Measurements from ENCODE around the gene GZF1. TPM values are rescaled to one million over a fixed set of nuclear protein-coding genes. Genes with fewer than 3 reads are reported as not detected.

Gene GZF1
- 35.8 TPM for total RNA-seq (2013)
- polyA plus RNA-seq (100 to 1,000 TPM in 1 of 3 donors, 1 to 10 TPM in 2; 5.5 to 215 (median 7.0) TPM), polyA minus RNA-seq (146 and 226 TPM in 2 replicates), total RNA-seq (9.5 to 269 (median 116) reads per million in 11 experiments)

DNA sequence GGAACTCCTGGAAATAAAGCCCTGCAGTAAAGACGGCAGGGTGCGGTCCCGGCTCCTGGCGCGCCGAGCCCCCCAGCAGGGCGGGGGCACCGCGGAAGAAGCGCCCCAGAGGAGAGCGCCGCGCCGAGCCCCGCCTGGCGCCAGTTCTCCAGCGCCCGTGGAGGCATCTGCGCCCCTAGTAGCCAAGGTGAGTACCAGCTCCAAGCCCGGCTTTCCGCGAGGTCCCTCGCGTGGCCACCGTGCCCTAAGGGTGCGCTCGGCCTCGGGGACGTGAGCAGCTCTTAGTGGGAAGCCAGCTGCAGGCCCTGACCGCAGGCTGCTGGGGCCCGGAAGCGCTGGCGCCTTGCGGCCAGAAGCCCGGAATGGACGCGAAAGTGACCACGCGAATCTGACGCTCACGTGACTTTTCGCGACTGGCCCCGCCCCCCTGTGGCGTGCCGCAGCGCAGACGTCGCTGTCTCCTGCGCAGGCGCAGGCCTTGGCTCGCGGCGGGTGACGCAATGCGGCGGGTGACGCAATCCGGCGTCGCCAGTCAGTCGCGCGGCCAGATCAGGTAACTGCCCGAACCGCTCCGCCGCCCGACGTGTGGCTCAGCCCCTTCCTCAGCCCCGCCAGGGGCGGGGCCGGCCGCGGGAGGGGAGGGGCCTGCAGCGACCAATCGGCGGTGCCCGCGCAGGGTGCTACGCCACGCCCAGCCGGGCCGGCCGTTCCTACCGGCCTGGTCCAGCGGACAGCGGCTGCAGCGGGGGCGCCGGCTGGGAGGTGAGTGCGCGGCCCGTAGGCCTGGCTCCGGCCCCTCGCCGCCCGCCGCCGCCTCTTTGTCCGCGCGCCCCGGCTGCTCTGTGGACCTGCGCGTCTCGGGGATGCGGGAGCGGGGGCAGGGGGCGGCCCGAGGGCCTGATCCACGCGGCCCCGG, at the start of gene GZF1:
GZF1 (plus strand) TSS at position 707 of the 916 bp plus-strand sequence. CDS start 2,202 bp downstream, outside the sequence.
- H3K9me3 Mint-ChIP-seq: peaks cover 0 to 2% (median 0%) of the 10 kb centered on the region in 7 donors
- Histone ChIP-seq H3K36me3 (replicated peaks in 1 of 2; ENCODE audit: control insufficient read depth in 1 of 2, insufficient read depth in 2 of 2, low read length in 2 of 2) (peaks cover 9 to 15% of the 10 kb centered on the region in 2 donors), H2AFZ (ENCODE audit: insufficient read depth, low read depth, low read length, poor library complexity, severe bottlenecking) (no peak within 1 kb of the TSS), H3K79me2 (ENCODE audit: insufficient read depth, low read length) (peaks cover 42% of the 10 kb centered on the region), H3K4me3 (replicated peaks in 1 of 3; ENCODE audit: low read depth in 2 of 3, low read length in 3 of 3) (peak within 1 kb of the TSS; percentile 53 to 84 (median 74)), H3K9ac (ENCODE audit: insufficient read depth, low read length, poor library complexity, severe bottlenecking) (peak within 1 kb of the TSS; percentile 96), H3K4me1 (ENCODE audit: control insufficient read depth in 1 of 2, insufficient read depth in 2 of 2, low read length in 2 of 2) (peaks cover 51 to 67% of the 10 kb centered on the region in 2 donors), H3K9me3 (replicated peaks in 1 of 2; ENCODE audit: control insufficient read depth in 1 of 2, insufficient read depth in 1 of 2, low read length in 2 of 2) (no peaks in the 10 kb centered on the region), H3K4me2 (replicated peaks; ENCODE audit: extremely low read depth, low read length, poor library complexity, severe bottlenecking) (peak within 1 kb of the TSS; percentile 89), H3K27me3 (ENCODE audit: control insufficient read depth in 2 of 2, insufficient read depth in 2 of 2, low read length in 2 of 2) (no peaks in the 10 kb centered on the region), H4K20me1 (ENCODE audit: insufficient read depth, low read length) (peaks cover 40% of the 10 kb centered on the region), H3K27ac (ENCODE audit: low read depth in 1 of 2, low read length in 2 of 2) (peak within 1 kb of the TSS; percentile 94 to 97)
- peaks cover 0 to 3% (median 3%) of the 10 kb centered on the region in 3 donors for H3K27me3 Mint-ChIP-seq (ENCODE audit: low read depth in 3 of 3)
- TF ChIP-seq, protein P1, sequence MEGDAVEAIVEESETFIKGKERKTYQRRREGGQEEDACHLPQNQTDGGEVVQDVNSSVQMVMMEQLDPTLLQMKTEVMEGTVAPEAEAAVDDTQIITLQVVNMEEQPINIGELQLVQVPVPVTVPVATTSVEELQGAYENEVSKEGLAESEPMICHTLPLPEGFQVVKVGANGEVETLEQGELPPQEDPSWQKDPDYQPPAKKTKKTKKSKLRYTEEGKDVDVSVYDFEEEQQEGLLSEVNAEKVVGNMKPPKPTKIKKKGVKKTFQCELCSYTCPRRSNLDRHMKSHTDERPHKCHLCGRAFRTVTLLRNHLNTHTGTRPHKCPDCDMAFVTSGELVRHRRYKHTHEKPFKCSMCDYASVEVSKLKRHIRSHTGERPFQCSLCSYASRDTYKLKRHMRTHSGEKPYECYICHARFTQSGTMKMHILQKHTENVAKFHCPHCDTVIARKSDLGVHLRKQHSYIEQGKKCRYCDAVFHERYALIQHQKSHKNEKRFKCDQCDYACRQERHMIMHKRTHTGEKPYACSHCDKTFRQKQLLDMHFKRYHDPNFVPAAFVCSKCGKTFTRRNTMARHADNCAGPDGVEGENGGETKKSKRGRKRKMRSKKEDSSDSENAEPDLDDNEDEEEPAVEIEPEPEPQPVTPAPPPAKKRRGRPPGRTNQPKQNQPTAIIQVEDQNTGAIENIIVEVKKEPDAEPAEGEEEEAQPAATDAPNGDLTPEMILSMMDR (IDR thresholded peaks at IDR 0.05): no peak
- under 1% methylated on average over 114 of the region's 114 CpGs for WGBS (ENCODE audit: insufficient coverage)
- H3K27ac Mint-ChIP-seq: peak within 1 kb of the TSS; percentile 98 to 99 (median 99)
- peak; percentile 98 to 100 (median 99) for DNase-seq
- intact Hi-C loops (cut with micrococcal nuclease): loop anchor here in 1 of 2 donors (5.0 to 10.0 kb wide), 2 partner anchors 61 to 207 kb away; partner anchors contain the start of gene NAPB
- H3K4me3 Mint-ChIP-seq: peak within 1 kb of the TSS; percentile 95
- peaks cover 17 to 23% of the 10 kb centered on the region in 2 donors for H3K36me3 Mint-ChIP-seq
- peaks cover 60% of the 10 kb centered on the region for H3K4me1 Mint-ChIP-seq

DNA sequence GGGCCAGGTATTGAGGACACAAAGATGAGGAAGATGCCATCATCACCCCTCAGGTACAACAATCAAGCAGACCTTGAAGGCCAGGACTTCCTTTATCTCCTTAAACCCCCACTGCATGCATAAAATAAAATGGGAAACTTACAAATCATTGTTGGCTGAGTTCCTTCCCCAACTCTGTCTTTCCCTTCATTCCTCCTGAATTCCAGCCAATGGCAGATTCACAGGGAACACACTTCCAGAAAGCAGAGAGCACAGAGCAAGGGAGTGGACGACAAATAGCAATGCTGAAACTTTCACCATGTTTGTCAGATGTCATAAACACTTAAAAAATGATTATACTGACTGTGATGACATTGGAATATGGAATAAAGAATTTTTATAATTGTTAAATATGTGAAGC, 48.7 kb upstream of the GZF1 start:
- Histone ChIP-seq H3K9ac (ENCODE audit: insufficient read depth, low read length, poor library complexity, severe bottlenecking) (no peak overlapping the region), H3K4me2 (replicated peaks; ENCODE audit: extremely low read depth, low read length, poor library complexity, severe bottlenecking) (no peak overlapping the region), H3K36me3 (replicated peaks in 1 of 2; ENCODE audit: control insufficient read depth in 1 of 2, insufficient read depth in 2 of 2, low read length in 2 of 2) (no peaks in the 10 kb centered on the region), H3K79me2 (ENCODE audit: insufficient read depth, low read length) (no peaks in the 10 kb centered on the region), H2AFZ (ENCODE audit: insufficient read depth, low read depth, low read length, poor library complexity, severe bottlenecking) (no peak overlapping the region), H3K4me3 (replicated peaks in 1 of 3; ENCODE audit: low read depth in 2 of 3, low read length in 3 of 3) (no peak overlapping the region), H3K9me3 (replicated peaks in 1 of 2; ENCODE audit: control insufficient read depth in 1 of 2, insufficient read depth in 1 of 2, low read length in 2 of 2) (no peaks in the 10 kb centered on the region), H3K27ac (ENCODE audit: low read depth in 1 of 2, low read length in 2 of 2) (no peak overlapping the region), H4K20me1 (ENCODE audit: insufficient read depth, low read length) (no peaks in the 10 kb centered on the region), H3K4me1 (ENCODE audit: control insufficient read depth in 1 of 2, insufficient read depth in 2 of 2, low read length in 2 of 2) (no peaks in the 10 kb centered on the region), H3K27me3 (ENCODE audit: control insufficient read depth in 2 of 2, insufficient read depth in 2 of 2, low read length in 2 of 2) (no peaks in the 10 kb centered on the region)
- no peaks in the 10 kb centered on the region for H3K9me3 Mint-ChIP-seq
- H3K36me3 Mint-ChIP-seq: no peaks in the 10 kb centered on the region
- WGBS (ENCODE audit: insufficient coverage): no CpG with 5 or more reads among the region's 1 CpG
- no peak overlapping the region for H3K27ac Mint-ChIP-seq
- no peaks in the 10 kb centered on the region for H3K4me1 Mint-ChIP-seq
- DNase-seq: no peak
- H3K4me3 Mint-ChIP-seq: no peak overlapping the region
- peaks cover 0 to 3% (median 1%) of the 10 kb centered on the region in 3 donors for H3K27me3 Mint-ChIP-seq (ENCODE audit: low read depth in 3 of 3)
- TF ChIP-seq, protein P1 (IDR thresholded peaks at IDR 0.05): no peak
- intact Hi-C loops (cut with micrococcal nuclease): no loop called here
